Activated CD4-positive, alpha-beta T cell treated with anti-CD3 and anti-CD28 coated beads for 1 hour (primary cell): ENCODE data around the gene HNRNPA1L2.
"Not testable (repeated sequence)": the region's sequence is repeated elsewhere in the genome, so short reads cannot be mapped to it uniquely, and the experiment has no call there.

Source experiments
- DNase-seq: peaks from one replicate; pipeline ENCODE4 v3.0.0-alpha.2; 2020

HNRNPA1L2 gene

GRCh38 chr13:52650731-52651130, 8.5 kb downstream of the HNRNPA1L2 start:
- no peak for DNase-seq

GRCh38 chr13:52651897-52652195, 9.6 kb downstream of the HNRNPA1L2 start:
- no peak for DNase-seq

GRCh38 chr13:52652196-52652979, 10.2 kb downstream of the HNRNPA1L2 start, which contains the start of gene SUGT1:
TSS of gene SUGT1 (plus strand) at chr13:52652836. CDS start at chr13:52652921, 85 bp downstream.
- DNase-seq: peak; percentile 91

- no peak for DNase-seq
Observed at GRCh38 chr13:52652980-52653303, 10.7 kb downstream of the HNRNPA1L2 start.

GRCh38 chr13:52659340-52659739, 17.1 kb downstream of the HNRNPA1L2 start:
- DNase-seq: no peak

GRCh38 chr13:52664272-52664671, 22.0 kb downstream of the HNRNPA1L2 start:
- DNase-seq: no peak

- DNase-seq: no peak
Observed at GRCh38 chr13:52665325-52665724, 23.1 kb downstream of the HNRNPA1L2 start.

- no peak for DNase-seq
Observed at GRCh38 chr13:52669677-52670076, 27.4 kb downstream of the HNRNPA1L2 start.

- DNase-seq: no peak
Observed at GRCh38 chr13:52670726-52671125, 28.5 kb downstream of the HNRNPA1L2 start.

- no peak for DNase-seq
Observed at GRCh38 chr13:52673465-52673864, 31.2 kb downstream of the HNRNPA1L2 start.

- DNase-seq: no peak
Observed at GRCh38 chr13:52677823-52678222, 35.6 kb downstream of the HNRNPA1L2 start.

- not testable (repeated sequence) for DNase-seq
Observed at GRCh38 chr13:52685806-52686205, 43.6 kb downstream of the HNRNPA1L2 start.

GRCh38 chr13:52686376-52686775, 44.1 kb downstream of the HNRNPA1L2 start:
- no peak for DNase-seq
